Omental fat pad (tissue), 4 donors: ENCODE results near the gene CDC42EP4. TPM values are rescaled to one million over a fixed set of nuclear protein-coding genes. Genes with fewer than 3 reads are reported as not detected.
"Not testable (repeated sequence)": the region's sequence is repeated elsewhere in the genome, so short reads cannot be mapped to it uniquely, and the experiment has no call there.

ENCODE experiments used
- ATAC-seq: fragments of 150-250 bp; one replicate; pipeline ENCODE4 v1.9.1; 2016; ENCODE audit warnings: mild to moderate bottlenecking, moderate library complexity; ENCODE audit not compliant: low FRiP score
- DNase-seq: peaks from one replicate; pipeline ENCODE4 v3.0.0-alpha.2; 2019; ENCODE audit warnings: low spot score
- total RNA-seq, 4 donors: library from RNA; depleted of rRNA; stranded (reverse); fragments of >200 nt; gene quantifications; one replicate each; pipeline ENCODE4 v1.1.0, GENCODE V29; 2016
- TF ChIP-seq, protein P1 (sequence below), 3 donors: fragments of 450-650 bp; IDR thresholded peaks; one replicate each; pipeline ENCODE4 v1.5.1; 2016 to 2017; ENCODE audit warnings: antibody characterized with exemption in 3 of 3, mild to moderate bottlenecking in 3 of 3, moderate library complexity in 2 of 3

The CDC42EP4 gene
- total RNA-seq, 4 donors from 2014 or later = 137 to 224 (median 181) TPM

DNA sequence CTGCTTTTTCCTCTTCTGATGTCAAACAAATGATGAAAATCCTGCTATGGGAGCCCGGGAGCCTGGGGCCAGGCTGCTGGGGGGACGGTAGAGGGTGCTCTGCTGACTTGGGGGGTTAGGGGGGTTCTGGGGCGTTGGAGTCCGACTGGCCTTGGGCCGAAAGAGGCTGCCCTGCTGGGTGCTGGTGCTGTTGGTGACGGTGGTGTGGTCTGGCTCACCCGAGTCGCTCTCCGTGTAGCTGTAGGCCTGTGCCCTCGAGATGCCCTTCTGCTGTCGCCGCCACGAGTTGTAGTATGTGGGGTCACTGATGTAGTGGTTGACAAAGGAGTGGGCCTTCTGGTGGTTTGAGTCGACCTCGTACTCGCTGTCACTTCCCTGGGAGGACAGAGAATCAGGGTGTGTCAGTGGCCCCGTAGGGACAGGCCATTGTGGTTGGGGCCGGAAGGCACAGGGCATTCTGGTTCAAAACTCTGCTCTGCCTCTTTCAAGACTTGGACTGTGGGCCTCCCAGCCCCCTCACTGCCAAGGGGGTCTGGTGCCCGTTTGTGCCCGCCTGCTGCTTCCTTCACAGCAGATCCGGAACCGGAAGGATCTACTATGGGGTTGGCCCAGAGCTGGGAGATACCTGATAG is 26.9 kb upstream of the CDC42EP4 start:
- TF ChIP-seq, protein P1, sequence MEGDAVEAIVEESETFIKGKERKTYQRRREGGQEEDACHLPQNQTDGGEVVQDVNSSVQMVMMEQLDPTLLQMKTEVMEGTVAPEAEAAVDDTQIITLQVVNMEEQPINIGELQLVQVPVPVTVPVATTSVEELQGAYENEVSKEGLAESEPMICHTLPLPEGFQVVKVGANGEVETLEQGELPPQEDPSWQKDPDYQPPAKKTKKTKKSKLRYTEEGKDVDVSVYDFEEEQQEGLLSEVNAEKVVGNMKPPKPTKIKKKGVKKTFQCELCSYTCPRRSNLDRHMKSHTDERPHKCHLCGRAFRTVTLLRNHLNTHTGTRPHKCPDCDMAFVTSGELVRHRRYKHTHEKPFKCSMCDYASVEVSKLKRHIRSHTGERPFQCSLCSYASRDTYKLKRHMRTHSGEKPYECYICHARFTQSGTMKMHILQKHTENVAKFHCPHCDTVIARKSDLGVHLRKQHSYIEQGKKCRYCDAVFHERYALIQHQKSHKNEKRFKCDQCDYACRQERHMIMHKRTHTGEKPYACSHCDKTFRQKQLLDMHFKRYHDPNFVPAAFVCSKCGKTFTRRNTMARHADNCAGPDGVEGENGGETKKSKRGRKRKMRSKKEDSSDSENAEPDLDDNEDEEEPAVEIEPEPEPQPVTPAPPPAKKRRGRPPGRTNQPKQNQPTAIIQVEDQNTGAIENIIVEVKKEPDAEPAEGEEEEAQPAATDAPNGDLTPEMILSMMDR (IDR thresholded peaks at IDR 0.05) = no peak
- no peak for ATAC-seq
- no peak for DNase-seq

DNA sequence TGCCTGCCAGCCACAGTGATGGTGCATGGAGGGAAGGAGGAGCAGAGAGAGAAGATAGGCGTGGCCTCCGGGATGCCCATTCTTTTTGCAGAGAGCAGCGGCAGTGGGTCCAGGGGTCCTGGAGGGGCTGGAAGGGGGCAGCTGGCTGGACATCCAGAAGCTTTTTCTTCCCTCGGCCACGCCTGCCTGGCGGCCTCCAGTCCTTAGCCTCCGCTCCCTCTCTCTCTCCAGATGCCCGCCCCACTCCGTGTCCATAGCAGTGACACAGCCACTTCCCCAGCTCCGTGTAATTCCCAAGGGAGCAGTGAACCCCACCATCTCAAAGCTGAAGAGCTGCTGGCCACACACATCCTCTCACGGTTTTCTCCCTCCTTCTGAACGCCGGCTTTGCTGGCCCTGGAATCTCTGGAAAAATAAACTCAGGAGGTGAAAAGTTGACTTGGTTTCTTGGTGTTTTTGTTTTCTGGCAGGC is 26.3 kb upstream of the CDC42EP4 start:
- TF ChIP-seq, protein P1 (IDR thresholded peaks at IDR 0.05) = no peak
- no peak for ATAC-seq
- DNase-seq = no peak

DNA sequence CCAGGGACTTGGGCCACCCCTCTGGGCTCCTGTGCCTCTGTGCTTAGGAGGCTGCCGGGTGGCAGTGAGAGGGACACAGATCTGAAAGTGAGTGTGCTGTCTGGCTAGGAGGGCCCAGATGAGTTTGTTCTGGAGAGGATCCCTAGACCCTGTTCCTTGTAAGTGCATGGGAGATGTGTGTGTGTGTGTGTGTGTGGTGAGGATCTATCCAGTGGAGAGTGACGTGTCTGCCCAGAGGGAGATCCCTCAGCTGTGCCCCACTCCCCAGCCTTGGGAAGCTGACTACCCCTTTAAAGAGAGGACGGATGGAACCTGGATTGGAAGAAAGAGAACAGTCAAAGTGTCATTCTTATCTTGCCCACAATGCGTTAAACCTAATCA is 25.5 kb upstream of the CDC42EP4 start:
- DNase-seq (no peak), ATAC-seq (no peak)
- TF ChIP-seq, protein P1 (IDR thresholded peaks at IDR 0.05) = no peak

DNA sequence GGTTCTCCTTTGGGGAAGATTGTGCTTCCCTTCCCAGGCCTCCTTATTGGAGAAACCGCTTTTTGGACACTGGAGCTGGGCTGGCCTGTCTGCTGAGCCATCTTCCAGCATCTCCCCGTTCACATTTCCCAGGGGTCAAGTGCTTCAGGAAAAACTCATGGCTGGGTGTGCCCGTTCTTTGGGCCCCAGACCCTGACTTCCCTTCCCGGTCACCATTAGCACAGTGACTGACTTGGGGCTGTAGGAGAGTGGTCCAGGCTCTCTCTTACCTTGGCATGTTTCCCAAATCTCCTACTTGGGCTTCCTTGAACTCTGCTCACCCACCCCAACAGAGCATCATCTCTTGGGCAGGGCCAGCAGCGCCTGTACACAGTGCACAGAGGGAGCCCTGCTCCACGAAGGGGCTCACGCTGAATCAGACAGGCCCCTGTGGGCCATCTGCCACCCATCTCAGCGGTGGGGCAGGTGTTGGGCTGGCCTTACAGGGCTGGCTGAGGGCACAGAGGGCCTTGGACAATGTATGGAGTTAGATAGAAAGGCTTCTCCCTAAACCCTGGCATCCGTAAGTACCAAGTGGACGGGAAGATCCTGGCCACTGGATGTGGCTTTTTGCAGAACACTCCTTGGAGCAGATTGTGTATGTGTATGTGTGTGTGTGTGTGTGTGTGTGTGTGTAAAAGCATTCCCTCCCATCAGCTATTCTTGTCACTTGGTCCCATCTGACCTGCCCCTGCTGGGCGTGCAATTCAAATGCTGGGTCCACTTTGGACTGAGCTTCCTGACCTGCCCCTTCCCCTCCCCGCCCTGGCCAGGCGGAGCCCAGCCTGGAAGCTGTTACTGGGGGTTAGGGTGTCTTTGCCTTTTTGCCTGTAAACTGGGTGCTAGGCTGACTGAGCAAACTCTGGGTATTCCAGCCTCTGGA is 24.9 kb upstream of the CDC42EP4 start:
- TF ChIP-seq, protein P1 (IDR thresholded peaks at IDR 0.05) = no peak
- ATAC-seq = no peak
- DNase-seq = no peak

DNA sequence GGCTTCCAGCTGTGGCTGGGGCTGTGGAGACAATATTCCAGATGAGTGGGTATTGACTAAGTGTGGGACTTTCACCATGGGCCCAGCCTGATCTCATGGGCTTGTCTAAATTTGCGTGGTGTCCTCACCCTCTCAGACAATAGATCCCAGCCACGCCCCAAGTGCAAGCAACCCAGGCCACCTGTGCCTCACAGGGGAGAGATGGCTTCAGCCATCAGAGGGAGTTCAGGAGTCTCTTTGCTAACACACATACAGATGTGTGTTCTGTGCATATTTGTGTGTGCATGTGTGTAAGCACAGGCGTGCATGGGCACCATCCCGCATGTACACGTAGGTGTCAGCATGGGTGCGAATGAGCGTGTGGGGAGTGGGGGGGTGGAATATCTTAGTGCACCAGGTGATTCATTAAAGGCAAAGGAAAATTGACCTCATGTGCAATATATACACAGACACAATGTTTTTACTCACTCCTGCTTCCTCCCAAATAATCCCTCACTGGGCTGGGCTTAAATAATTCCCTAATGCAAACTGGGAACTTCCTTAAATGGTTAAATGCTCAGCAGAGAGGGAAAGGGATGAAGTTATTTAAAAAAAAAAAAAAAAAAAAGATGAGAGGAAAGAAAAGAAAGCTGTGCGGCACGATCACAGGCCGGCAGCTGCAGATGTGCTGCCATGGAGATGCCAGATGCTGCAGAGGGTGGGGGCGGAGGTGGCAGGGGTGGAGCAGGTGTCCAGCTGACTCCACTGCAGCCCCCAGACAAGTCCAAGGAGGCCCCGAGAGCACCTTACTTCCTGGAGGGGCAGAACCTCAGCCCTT is 24.0 kb upstream of the CDC42EP4 start:
- TF ChIP-seq, protein P1 (IDR thresholded peaks at IDR 0.05) = no peak
- ATAC-seq (no peak), DNase-seq (no peak)

DNA sequence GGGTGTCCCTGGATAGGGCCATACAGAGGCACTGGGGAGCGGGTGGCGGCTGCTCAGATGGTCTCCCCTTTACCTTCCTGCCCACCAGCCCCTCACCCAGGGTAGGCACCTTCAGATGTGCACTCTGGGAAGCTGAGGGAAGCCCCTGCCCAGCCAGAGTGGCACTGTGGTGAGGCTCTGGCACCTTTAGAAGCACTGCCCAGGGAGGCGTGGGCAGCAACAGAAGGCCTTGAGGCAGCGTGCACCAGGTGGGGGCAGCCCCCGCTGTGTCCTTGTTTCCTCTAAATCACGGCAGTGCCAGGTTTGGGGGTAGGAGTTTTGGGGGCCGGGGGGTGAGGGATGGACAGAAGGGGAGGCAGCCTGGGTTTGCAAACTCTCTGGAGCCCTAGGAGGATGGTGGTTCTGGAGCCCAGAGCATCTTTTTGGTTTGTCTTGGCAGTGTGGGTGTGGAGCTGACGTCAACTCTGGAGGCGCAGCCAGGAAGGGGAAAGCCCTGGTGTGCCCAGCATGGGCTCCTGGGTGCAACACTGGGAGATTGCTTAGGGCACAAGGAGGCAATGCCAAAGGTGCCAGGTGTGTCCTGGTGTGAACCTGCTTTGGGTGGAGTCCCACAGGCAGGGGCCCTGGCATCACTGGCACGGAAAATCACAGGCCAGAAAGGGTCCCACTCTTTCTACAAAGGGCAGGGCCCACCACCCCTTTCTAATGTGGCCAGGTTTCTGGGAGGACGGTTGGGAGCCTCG is 23.1 kb upstream of the CDC42EP4 start:
- ATAC-seq = no peak
- TF ChIP-seq, protein P1 (IDR thresholded peaks at IDR 0.05) = no peak
- no peak for DNase-seq

DNA sequence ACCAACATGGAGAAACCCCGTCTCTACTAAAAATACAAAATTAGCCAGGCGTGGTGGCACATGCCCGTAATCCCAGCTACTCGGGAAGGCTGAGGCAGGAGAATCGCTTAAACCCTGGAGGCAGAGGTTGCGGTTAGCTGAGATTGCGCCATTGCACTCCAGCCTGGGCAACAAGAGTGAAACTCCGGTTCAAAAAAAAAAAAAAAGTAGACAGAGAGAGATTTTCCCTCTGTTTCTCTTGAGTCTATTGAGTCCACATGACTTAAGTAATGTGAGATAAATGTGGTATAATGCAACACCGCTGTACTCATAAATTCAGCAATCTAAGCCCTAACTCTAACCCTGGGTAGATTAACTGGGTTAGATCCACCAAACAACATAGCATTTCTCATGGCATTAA is 21.6 kb upstream of the CDC42EP4 start:
- not testable (repeated sequence) for DNase-seq, ATAC-seq
